ENCODE results near the gene PGA4. TPM values are rescaled to one million over a fixed set of nuclear protein-coding genes. Genes with fewer than 3 reads are reported as not detected.
"Not testable (repeated sequence)": the region's sequence is repeated elsewhere in the genome, so short reads cannot be mapped to it uniquely, and the experiment has no call there.

PGA4 gene
- total RNA-seq (2021; fragmentation: NEBNext Ultra II Directional; extraction: Animal tissue kit (Norgen Biotek cat#: 25700)) (not detected in 2 replicates), polyA plus RNA-seq (2011; rRNA removed) (1.3 and 2.0 TPM in 2 replicates), polyA minus RNA-seq (2011; rRNA and poly(A)+ RNA removed) (0.57 and 1.8 TPM in 2 replicates)
- 0.89 TPM for polyA plus RNA-seq (2011; cell fraction: cytosol; rRNA removed)
- polyA plus RNA-seq (2011; cell fraction: nucleus; rRNA removed), result 0.24 TPM
- 0.24 to 0.64 TPM (median 0.44 TPM) in 3 of 4 replicates, not detected in the other for polyA plus RNA-seq (2012, experiment 1 of 2)
- polyA plus RNA-seq (2012, experiment 2 of 2), result 0.81 TPM
- polyA plus RNA-seq (2013, experiment 1 of 2), result 0.32 TPM
- polyA plus RNA-seq (2013, experiment 2 of 2), result 0.24 TPM
- not detected for polyA minus RNA-seq (2011; cell fraction: cytosol; rRNA and poly(A)+ RNA removed)
- polyA minus RNA-seq (2011; cell fraction: nucleus; rRNA and poly(A)+ RNA removed), result not detected
- long read RNA-seq, experiment 1, result 0 reads
- long read RNA-seq, experiment 2, result 0 reads

GRCh38 chr11:61222047-61222446, at the start of gene PGA4:
TSS of gene PGA4 (plus strand) at chr11:61222347. CDS start at chr11:61222401, 54 bp downstream.
- H3K9me3 ChIP-seq (ENCODE audit: insufficient read depth in 2 of 2, low read depth in 1 of 2, low read length in 1 of 2); H2BK12ac ChIP-seq (ENCODE audit: low read depth, low read length); H3K23me2 ChIP-seq (ENCODE audit: low read depth, low read length); H2BK120ac ChIP-seq (replicated peaks; ENCODE audit: low read depth, low read length); H3K9ac ChIP-seq (replicated peaks in 1 of 4; ENCODE audit: extremely low read depth in 1 of 4, low read depth in 3 of 4, low read length in 3 of 4); H2AK5ac ChIP-seq (ENCODE audit: low read depth, low read length); H3K18ac ChIP-seq (ENCODE audit: extremely low read depth, low read length); FAIRE-seq; CTCF ChIA-PET (ENCODE audit: partially characterized antibody); H3K27me3 ChIP-seq (replicated peaks in 1 of 4; ENCODE audit: control insufficient read depth in 3 of 4, extremely low read depth in 1 of 4, insufficient read depth in 3 of 4, low read length in 3 of 4); H3K4me2 ChIP-seq (ENCODE audit: insufficient read depth in 1 of 2, low read depth in 2 of 2, low read length in 2 of 2); H2BK15ac ChIP-seq (ENCODE audit: low read length); H3K4me3 ChIP-seq (ENCODE audit: extremely low read depth in 1 of 4, insufficient read depth in 2 of 4, low read depth in 3 of 4, low read length in 4 of 4); H3K23ac ChIP-seq (ENCODE audit: insufficient read length); H4K5ac ChIP-seq (ENCODE audit: insufficient read length, low read depth, low read length); H4K20me1 ChIP-seq (replicated peaks in 1 of 2; ENCODE audit: control insufficient read depth in 1 of 2, insufficient read depth in 2 of 2, low read length in 2 of 2); H3K79me1 ChIP-seq (ENCODE audit: low read depth, low read length); H3K4ac ChIP-seq (replicated peaks; ENCODE audit: insufficient read length, low read depth, low read length); H3K36me3 ChIP-seq (ENCODE audit: control insufficient read depth in 2 of 4, insufficient read depth in 4 of 4, low read length in 3 of 4); H3K27ac ChIP-seq (ENCODE audit: low read depth, low read length); DNase-seq (ENCODE audit: low read depth in 1 of 2, low spot score in 2 of 2); H3K14ac ChIP-seq (ENCODE audit: insufficient read length); H2BK5ac ChIP-seq (ENCODE audit: low read depth, low read length); H2BK20ac ChIP-seq (ENCODE audit: low read length); H3K4me1 ChIP-seq (replicated peaks in 1 of 4; ENCODE audit: control insufficient read depth in 3 of 4, insufficient read depth in 4 of 4, low read length in 3 of 4); H4K91ac ChIP-seq (replicated peaks; ENCODE audit: insufficient read length, low read length); H3K56ac ChIP-seq (replicated peaks; ENCODE audit: insufficient read length, low read depth, low read length); H2AFZ ChIP-seq (ENCODE audit: low read length); POLR2A ChIA-PET (ENCODE audit: partially characterized antibody); H4K8ac ChIP-seq (ENCODE audit: extremely low read depth, insufficient read depth, low read length); H3K79me2 ChIP-seq (ENCODE audit: control insufficient read depth in 1 of 2, insufficient read depth in 2 of 2, low read length in 2 of 2): not testable (repeated sequence)
- WGBS, 2 experiments (ENCODE audit: extremely low coverage in 1 of 2, insufficient coverage in 1 of 2, insufficient read length in 1 of 2, insufficient replicate concordance in 2 of 2, low coverage in 1 of 2, low lambda C conversion rate in 2 of 2, missing lambda C conversion rate in 1 of 2), result no CpG with 5 or more reads among the region's 8 CpGs
